GM10248 (cell line): ENCODE data around the gene GAK.
"Not testable (repeated sequence)": the region's sequence is repeated elsewhere in the genome, so short reads cannot be mapped to it uniquely, and the experiment has no call there.

Source experiments
- CTCF ChIA-PET: fragments of 300-600 bp; sonication (Branson Sonifier 250); formaldehyde crosslinking; extraction: SDS; loops from one replicate; lab custom pipeline; 2021; ENCODE audit warnings: antibody characterized with exemption; lab: Yijun Ruan, JAX
- POLR2A ChIA-PET: fragments of 350-650 bp; sonication (Branson Sonifier 250); formaldehyde crosslinking; extraction: SDS; loops from one replicate; lab custom pipeline; 2020; ENCODE audit warnings: antibody characterized with exemption; lab: Yijun Ruan, JAX
- DNase-seq: peaks from one replicate; pipeline ENCODE4 v3.0.0; 2012; ENCODE audit errors: extremely low spot score
- CTCF ChIP-seq: IDR thresholded peaks from 2 replicates; pipeline ENCODE4 v1.5.1; 2012; ENCODE audit warnings: mild to moderate bottlenecking, low read depth; ENCODE audit errors: extremely low read depth, missing control alignments, control extremely low read depth

GAK gene

GRCh38 chr4:947491-947971, 15.4 kb upstream of the GAK start:
- TF ChIP-seq CTCF, result no peak
- CTCF ChIA-PET, result no interaction called here

GRCh38 chr4:946517-947471, 14.7 kb upstream of the GAK start:
- POLR2A ChIA-PET, result no interaction called here
- no peak for TF ChIP-seq CTCF
- DNase-seq, result no peak
- CTCF ChIA-PET, result no interaction called here

More at GRCh38 chr4:947491-947971, 15.4 kb upstream of the GAK start:
- POLR2A ChIA-PET, result no interaction called here
- DNase-seq, result no peak

GRCh38 chr4:946103-946450, 14.0 kb upstream of the GAK start:
- POLR2A ChIA-PET, result no interaction called here

GRCh38 chr4:945274-946102, 13.4 kb upstream of the GAK start:
- ChIA-PET CTCF (no interaction called here), POLR2A (no interaction called here)
- no peak for TF ChIP-seq CTCF
- no peak for DNase-seq

More at GRCh38 chr4:946103-946450, 14.0 kb upstream of the GAK start:
- no peak for TF ChIP-seq CTCF
- no peak for DNase-seq
- CTCF ChIA-PET, result no interaction called here

GRCh38 chr4:939508-939907, 7.4 kb upstream of the GAK start:
- CTCF ChIA-PET, result interaction anchor here (1.2 kb wide), 1 partner anchor 30 kb away, joined by 3 read pairs; no protein-coding TSS in a partner anchor
- POLR2A ChIA-PET, result not testable (repeated sequence)

GRCh38 chr4:932713-933070, 576 bp upstream of the GAK start:
- TF ChIP-seq CTCF, result peak; percentile 27
- POLR2A ChIA-PET, result interaction anchor here (1.0 kb wide), 1 partner anchor 9 kb away, joined by 7 read pairs; no protein-coding TSS in a partner anchor
- CTCF ChIA-PET, result interaction anchor here (0.7 to 1.3 kb wide), 4 partner anchors 9 to 190 kb away, joined by 3 to 6 read pairs (median 4); no protein-coding TSS in a partner anchor
- no peak for DNase-seq

More at GRCh38 chr4:939508-939907, 7.4 kb upstream of the GAK start:
- not testable (repeated sequence) for DNase-seq
